GM12892 (cell line): ENCODE data around the gene TMC5.

Source experiments
- POLR2A ChIP-seq: IDR thresholded peaks from 2 replicates; pipeline ENCODE4 v1.6.1; 2011; ENCODE audit warnings: low read depth, low read length, control low read depth
- POLR2AphosphoS5 ChIP-seq: IDR thresholded peaks from 2 replicates; pipeline ENCODE4 v1.6.1; 2011; ENCODE audit warnings: low read depth, low read length, control low read depth

GRCh38 chr16:19512297-19512696 is 94.6 kb downstream of the TMC5 start:
- TF ChIP-seq POLR2A (no peak), POLR2AphosphoS5 (no peak)
